MV-4-11 (cell line): ENCODE data around the gene PRKG1.

Experiments used
- DNase-seq: peaks from one replicate; lab custom pipeline; 2025; lab: John Stamatoyannopoulos, UW

Gene PRKG1

DNA sequence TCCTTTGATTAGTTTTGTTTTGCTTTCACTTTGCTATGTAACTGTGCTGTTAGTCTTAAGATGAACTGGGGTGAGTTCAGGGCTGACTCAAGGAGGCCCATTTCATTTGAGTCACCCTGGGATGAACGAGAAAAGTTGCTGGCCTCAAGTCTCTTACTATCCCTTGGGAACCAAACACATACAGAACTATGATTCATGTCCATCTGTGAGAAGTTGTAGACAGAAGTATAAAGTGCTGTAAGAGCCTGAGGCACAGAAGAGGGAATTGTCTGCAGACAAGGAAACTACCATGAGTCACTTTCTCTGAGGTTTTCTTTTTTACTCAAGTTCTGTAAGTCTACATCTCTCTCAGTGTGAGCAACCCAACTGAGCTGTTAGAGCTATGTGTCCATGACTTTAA is 805.0 kb downstream of the PRKG1 start:
- DNase-seq, result peak; percentile 74

DNA sequence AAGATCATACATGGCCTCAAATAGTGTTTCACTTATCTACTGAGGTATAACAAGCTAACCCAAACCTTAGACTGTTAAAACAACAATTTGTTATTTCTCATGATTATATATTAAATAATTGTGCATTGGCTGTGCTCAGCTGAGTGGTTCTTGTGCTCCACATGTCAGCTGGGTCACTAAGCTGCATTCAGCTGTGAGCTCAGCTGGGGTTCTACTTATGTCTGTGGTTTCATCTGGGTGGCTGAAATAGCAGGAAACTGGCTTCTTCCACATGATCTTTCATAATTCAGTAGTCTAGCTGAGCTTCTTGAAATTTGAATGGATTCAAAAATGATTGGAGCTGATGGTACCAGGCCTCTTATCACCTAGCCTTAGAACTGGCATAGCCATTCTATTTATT is 806.9 kb downstream of the PRKG1 start:
- peak; percentile 14 for DNase-seq

DNA sequence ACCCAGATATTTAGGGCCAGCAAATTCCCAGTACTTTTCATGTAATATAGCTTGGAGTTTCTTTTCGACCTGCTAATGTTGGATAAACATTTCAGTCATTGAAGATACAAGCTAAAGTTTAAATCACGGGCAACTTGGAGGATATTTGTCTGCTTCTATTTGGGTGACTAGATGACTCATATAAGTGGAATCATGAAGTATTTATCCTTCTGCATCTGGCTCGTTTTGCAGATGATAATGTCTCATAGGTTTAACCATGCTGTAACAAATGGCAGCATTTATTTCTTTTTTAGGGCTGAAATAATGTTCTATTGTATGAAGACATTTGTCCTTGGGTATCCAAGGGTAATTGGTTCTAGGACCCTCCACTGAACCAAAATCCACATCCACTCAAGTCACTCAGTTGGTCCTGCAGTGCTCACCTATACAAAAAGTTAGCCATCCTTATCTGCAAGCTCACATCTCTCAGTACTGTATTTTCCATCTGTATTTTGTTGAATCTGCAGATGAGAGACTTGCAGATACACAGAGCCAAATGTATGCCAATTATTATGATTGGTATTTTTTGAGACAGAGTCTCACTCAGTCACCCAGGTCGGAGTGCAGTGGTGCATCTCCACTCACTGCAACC is 812.3 kb downstream of the PRKG1 start:
- no peak for DNase-seq

DNA sequence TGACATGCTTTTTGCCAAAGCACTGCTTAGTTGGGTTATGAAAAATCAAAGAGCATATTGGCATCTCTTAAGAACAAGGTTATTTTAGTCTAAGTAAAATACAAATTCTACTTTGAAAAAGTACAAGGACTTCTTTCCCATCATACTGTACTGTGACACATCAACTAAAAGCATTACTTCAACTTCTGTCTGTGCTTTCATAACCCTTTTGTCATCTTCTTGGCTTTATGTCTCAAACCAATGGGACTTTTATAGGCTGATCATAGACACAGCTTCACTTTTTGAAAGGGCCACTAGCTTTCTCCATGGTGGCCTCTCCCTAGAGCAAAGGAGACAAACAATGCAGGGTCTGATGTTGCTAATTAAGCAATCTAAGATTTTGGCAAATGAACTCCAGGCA is 814.0 kb downstream of the PRKG1 start:
- DNase-seq, result no peak

DNA sequence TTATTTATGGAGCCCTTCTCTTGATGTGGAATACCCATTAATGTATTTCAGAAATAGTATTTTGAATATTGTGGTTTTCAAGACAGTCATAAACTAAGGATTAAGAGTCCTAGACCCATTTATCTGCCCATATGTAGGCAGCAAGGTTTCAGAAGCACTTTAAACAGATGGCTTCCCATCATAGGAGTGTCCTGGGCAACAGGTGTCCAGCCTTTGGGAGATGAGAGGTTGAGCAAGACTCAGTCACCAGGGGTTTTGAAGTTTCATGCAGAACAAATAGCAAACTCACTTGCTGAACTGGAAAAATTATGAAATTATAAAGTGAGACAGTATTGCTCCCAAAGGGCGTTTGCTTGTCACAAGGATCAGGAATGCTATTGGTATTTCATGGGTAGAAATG is 818.0 kb downstream of the PRKG1 start:
- DNase-seq, result no peak

DNA sequence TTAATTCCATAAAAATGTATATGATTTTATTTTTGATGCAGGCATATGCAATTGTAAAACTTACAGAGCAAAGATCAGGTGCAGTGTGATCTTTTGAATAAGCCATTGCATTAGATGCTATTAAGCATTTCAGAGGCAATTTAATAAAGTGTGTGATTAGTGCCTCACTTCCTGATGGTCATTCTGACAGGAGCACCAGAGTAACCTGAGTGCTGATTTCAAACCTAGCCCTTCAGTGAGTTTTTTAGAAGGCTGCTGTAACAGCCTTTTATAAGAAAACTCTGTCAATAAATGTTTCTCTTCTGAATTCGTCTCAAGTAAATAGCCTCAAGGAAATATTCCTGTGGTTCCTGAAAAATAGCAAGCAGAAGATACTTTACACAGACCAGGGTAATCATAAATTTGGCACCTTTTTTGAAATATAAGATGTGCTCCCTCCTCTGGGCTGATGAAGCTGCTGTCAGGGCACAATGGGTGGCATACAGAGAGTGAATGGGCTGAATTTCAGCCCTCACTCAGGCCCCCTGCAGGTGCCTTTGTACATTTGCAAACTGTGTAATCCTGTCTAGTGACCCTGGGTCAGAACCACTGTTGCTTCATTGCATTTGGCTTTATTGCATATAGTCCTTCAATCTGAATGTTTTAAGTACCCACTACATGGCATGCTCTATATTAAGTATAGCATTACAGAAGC is 818.8 kb downstream of the PRKG1 start:
- DNase-seq, result no peak

DNA sequence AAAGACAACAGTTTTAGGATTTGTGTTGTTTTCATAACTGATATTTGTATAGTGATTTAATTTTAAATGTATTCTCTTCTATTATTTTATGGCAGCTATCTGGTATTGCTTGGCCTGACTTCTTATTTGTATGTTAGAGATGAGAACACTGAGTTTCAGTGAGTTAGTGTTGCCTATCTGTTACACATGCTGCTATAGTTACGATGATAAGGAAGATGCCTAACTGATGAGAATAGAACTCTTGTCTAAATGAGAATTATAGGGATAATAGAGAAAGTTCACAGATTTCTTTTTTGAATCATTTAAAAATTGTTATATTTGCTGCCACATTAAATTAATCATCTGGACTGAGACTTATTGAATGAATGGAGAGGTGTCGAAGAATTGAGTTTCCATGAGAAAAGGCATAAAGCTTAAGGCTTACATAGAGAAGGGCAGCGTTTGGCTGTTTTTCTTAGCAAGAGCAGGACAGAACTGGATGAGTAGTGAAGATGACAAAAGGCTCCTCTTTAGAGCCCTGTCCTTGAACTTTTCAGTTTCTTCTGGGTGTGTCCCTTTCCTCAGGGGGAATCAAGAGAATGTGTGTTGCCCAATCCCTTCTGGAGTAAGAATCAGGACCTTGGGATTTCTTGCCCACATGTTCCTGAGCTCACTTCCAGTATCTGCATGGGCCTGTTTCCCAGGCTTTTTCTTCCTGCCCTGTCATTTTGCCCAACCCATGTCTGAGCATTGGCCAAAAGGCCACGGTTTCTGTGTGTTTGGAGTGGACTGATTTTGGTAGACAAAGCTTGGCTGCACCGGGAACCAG is 820.7 kb downstream of the PRKG1 start:
- no peak for DNase-seq

GRCh38 chr10:51896849-51897248 is 822.6 kb downstream of the PRKG1 start:
- DNase-seq, result no peak

- no peak for DNase-seq
Measured at GRCh38 chr10:51897560-51897959, 823.3 kb downstream of the PRKG1 start.

DNA sequence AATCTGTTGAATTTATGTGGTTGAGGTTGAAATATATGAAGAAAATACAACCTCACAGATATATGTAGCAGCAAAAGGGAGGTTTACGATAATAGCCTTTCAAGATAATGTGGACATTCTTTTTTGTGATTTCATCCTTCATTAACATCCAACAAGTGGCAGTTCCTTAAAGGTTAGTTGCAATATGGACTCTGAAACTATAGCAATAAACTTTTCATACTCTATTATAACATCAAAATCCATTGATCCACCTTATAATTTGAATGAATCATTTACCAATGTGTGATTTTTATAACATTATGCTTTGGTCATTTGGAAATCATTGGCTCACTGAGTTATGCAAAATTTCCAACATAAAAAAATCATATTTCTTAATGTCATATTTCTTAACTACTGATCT is 825.9 kb downstream of the PRKG1 start:
- DNase-seq, result no peak

DNA sequence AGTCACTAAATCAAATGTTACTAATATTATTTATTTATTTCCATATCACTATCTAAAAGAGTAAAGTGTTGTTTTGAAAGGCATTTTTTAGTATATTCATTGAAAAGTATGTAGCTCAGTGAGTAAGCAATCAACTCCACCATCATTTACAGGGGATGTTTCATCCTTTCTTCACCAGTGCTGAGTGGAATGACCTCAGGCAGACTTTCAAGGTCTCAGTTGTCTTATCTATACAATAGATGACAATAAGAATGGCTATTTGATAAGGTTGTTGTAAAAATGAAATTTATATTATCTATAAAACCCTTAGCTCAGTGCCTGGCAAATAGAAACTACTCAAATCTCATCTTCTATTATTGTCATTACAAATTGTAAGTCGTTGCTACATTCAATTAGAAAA is 829.4 kb downstream of the PRKG1 start:
- no peak for DNase-seq

- no peak for DNase-seq
Measured at GRCh38 chr10:51905032-51905431, 830.7 kb downstream of the PRKG1 start.

DNA sequence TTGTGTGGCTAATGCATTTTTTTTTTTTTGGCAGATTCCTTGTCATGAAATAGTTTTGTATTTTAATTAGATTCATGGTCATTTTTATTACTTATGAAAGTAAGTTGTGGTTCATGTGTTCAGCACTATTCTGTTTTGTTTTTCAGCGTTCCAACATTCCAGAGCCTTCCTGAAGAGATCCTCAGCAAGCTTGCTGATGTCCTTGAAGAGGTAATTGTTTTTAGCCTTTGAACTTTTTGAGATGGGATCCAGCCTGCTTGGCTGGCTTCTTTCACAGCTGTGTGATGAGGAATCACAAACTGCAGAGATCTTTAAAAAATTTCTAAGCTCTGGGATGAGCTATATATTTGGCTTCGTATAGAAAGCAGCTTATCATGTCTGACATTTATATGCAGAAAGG is 833.1 kb downstream of the PRKG1 start:
- DNase-seq, result no peak

DNA sequence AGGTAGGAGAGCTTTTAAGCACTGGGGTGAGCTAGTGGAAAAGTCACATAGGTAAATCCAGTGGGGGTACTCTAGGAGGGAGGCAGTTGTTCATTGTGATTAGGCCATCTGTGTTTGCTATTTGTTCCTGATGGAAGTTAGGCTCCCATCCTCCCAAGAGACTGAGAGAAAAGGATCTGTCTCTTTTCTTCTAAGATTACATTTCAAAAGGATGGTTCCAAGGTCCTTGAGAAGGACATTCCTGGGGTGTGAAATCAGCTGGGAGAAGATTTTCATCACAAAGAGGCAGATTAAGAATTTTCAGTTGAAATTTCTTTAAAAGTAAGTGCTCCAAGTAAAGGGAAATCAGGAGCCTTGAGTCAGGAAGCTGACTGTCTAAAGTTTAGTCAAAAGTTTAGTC is 835.9 kb downstream of the PRKG1 start:
- DNase-seq, result no peak

DNA sequence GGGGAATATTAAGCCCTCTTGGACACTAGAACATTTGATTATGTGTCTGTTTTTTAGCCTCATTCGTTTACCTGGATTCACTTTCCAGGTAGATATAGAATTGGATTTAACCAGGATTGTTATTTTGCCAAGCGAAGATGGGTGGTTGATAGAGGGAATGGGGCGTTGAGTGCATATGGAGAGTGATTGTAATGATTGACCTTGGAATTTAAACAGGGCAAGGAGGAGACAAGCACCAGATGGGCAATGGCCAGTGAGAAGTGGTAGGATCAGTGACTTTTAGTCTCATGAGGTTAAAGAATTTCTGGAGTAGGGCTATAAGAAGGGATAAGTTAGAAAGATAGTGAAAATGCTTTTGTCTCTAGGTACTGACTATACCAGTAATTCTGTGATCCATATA is 836.3 kb downstream of the PRKG1 start:
- no peak for DNase-seq

- no peak for DNase-seq
Measured at GRCh38 chr10:51911723-51912122, 837.4 kb downstream of the PRKG1 start.

GRCh38 chr10:51915031-51915542 is 840.8 kb downstream of the PRKG1 start:
- no peak for DNase-seq

DNA sequence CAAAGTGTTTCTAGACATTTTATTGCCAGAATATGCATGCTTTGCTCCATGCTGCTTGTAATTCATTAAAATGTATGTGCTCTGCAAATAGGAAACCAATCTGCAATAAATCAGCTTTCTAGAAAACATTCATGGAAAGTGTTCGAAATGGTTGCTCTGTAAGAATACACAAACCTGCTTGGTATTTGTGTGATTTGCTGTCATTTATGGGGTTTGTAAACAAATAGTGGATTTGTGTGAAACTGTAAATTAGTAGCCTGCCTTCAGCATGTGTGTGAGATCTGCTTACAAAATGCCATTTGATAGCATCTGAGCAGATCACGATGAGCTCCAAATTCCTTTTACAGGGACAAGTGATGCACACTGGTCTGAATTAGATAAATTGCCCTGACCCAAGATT is 844.2 kb downstream of the PRKG1 start:
- no peak for DNase-seq

DNA sequence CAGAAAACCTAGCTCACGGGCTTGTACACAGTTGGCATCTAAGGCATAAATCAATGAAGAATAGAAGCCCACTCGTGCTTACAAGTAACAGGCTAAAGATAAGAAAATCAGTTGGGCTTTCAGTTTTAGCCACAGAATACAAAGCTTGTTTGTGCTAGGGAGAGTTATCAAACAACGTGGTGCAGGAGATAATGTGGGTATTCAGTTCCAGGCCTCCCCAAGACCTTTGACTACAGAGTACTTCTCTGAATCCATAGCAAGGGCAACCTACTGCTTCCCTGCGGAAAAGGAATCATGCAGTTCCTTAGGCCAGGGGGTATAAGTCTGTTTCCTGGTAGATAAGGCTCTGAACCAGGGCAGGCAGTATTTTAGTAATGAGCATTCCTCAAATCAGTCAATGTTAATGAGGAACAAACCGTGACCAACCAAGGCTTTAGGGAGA is 844.6 kb downstream of the PRKG1 start:
- DNase-seq, result no peak

GRCh38 chr10:51920672-51921071 is 846.4 kb downstream of the PRKG1 start:
- DNase-seq, result no peak

DNA sequence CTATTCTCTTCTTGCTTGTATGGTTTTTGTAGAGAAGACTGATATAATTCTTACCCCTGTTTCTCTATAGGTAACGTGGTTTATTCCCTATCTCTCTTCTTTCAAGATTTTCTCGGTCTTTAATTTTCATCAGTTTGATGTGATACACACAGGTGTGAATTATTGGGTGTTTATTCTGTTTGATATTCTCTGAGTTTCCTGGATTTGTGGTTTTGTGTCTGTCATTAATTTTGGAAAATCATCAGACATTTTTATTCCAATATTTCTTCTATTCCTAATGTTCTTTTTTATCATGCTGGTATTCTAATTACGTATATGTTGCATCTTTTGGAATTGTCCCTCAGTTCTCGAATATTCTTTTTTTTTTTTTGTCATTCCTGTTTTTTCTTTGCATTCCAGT is 850.1 kb downstream of the PRKG1 start:
- DNase-seq, result no peak

DNA sequence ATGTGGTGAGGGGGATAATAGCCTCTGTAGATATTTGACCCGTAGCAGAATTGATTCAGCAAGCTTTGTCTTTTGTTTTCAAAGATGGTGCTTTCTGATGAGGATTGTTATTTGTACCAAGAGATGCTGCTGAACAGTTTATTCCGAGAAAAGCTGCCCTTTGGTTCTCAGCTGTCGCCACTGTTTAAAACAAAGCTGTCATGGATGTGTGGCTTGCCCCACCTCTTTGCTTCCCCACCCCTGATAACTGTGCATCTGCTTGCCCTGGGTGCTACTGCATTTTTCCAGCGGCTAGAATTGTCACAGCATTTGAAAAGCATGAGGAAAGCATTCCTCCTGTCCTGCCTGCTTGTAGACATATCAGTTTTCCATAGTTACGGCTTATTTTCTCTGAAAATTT is 852.0 kb downstream of the PRKG1 start:
- no peak for DNase-seq

GRCh38 chr10:51928162-51928561 is 853.9 kb downstream of the PRKG1 start:
- DNase-seq, result no peak
